Transverse colon (tissue), 4 donors: ENCODE data around the gene RETREG3. TPM values are rescaled to one million over a fixed set of nuclear protein-coding genes. Genes with fewer than 3 reads are reported as not detected.
A peak's percentile ranks its signal among the peaks of the same experiment; 100 is the strongest.
"Not testable (repeated sequence)": the region's sequence is repeated elsewhere in the genome, so short reads cannot be mapped to it uniquely, and the experiment has no call there.

Experiments used
- DNase-seq: peaks from one replicate; pipeline ENCODE4 v3.0.0-alpha.2; 2019
- H3K27ac ChIP-seq, 4 donors: fragments of 200-600 bp; sonication (generic); 2 replicates each; pipeline ENCODE4 v1.5.1; 2016 to 2018; ENCODE audit warnings: inconsistent platforms in 4 of 4
- H3K27me3 ChIP-seq: fragments of 200-600 bp; sonication (generic); 2 replicates; pipeline ENCODE4 v1.5.1; 2017; ENCODE audit warnings: inconsistent platforms
- H3K36me3 ChIP-seq, 4 donors: fragments of 200-600 bp; sonication (generic); 2 replicates each; pipeline ENCODE4 v1.5.1; 2017 to 2019; ENCODE audit warnings: inconsistent platforms in 4 of 4
- H3K4me1 ChIP-seq, 4 donors: fragments of 200-600 bp; sonication (generic); 2 replicates each; pipeline ENCODE4 v1.5.1; 2017 to 2020; ENCODE audit warnings: inconsistent platforms in 4 of 4
- H3K4me3 ChIP-seq, 4 donors: fragments of 200-600 bp; sonication (generic); 1 replicate in 1 of 4; 2 replicates in 3 of 4; pipeline versions ENCODE4 v1.5.1 to v1.6.1; 2017 to 2019; ENCODE audit warnings: inconsistent platforms in 4 of 4
- H3K9me3 ChIP-seq, 2 donors: fragments of 200-600 bp; sonication (generic); 2 replicates each; pipeline ENCODE4 v1.5.1; 2017 to 2019; ENCODE audit warnings: inconsistent platforms in 2 of 2
- CTCF ChIP-seq, 5 experiments: fragments of 200-600 bp in 3 of 5; fragments of 450-650 bp in 2 of 5; sonication (generic) in 3 of 5; IDR thresholded peaks; 1 replicate in 2 of 5; 2 replicates in 3 of 5; pipeline ENCODE4 v1.5.1; 2016 to 2017; ENCODE audit warnings: antibody characterized with exemption in 5 of 5, inconsistent platforms in 3 of 5, mild to moderate bottlenecking in 2 of 5, moderate library complexity in 1 of 5
- EP300 ChIP-seq: sonication (generic); formaldehyde crosslinking; IDR thresholded peaks from one replicate; pipeline ENCODE4 v1.6.1; 2017; ENCODE audit warnings: antibody characterized with exemption, low read depth
- POLR2A ChIP-seq: fragments of 450-650 bp; IDR thresholded peaks from one replicate; pipeline ENCODE4 v1.6.1; 2016; ENCODE audit warnings: antibody characterized with exemption, mild to moderate bottlenecking, moderate library complexity
- POLR2AphosphoS5 ChIP-seq, 3 donors: sonication (generic); formaldehyde crosslinking; IDR thresholded peaks; one replicate each; pipeline ENCODE4 v1.6.1; 2016; ENCODE audit warnings: antibody characterized with exemption in 3 of 3
- WGBS, 2 donors: methylation state at CpG; one replicate each; pipeline ENCODE4 v1.1.5; 2018; ENCODE audit warnings: low coverage in 1 of 2; 5-methylcytosine and 5-hydroxymethylcytosine counted together
- in situ Hi-C, 4 donors: fragments of 200-750 bp; cut with MboI; loops; one replicate each; pipeline versions ENCODE4 v1.15.0 to v1.15.1; 2017; ENCODE audit warnings: low sequenced_read_pairs in 3 of 4, low pct_ligation_motif_present in 1 of 4, low pct_unique_long_range_greater_than_20kb in 1 of 4
- intact Hi-C: fragments of 100-400 bp; cut with DNase I; formaldehyde crosslinking; loops from one replicate; pipeline ENCODE4 v1.15.1; 2023; ENCODE audit warnings: low total_unique reads
- total RNA-seq, 4 donors: library from RNA; depleted of rRNA; stranded (reverse); fragments of >200 nt; gene quantifications; one replicate each; pipeline ENCODE4 v1.1.0, GENCODE V29; 2016

RETREG3 gene
- total RNA-seq, 4 donors from 2014 or later, result 47.2 to 71.8 (median 59.0) TPM

GRCh38 chr17:42623732-42624596, 14.8 kb upstream of the RETREG3 start:
- H3K4me1 ChIP-seq, result peaks cover 0 to under 1% (median 0%) of the 10 kb centered on the region in 4 donors
- H3K27ac ChIP-seq, result no peak overlapping the region
- 75 to 83% methylated on average over 2 to 7 of the region's 7 CpGs for WGBS, 2 donors
- peak; percentile 42 for DNase-seq
- in situ Hi-C loops, result no loop called here
- TF ChIP-seq EP300, result no peak
- TF ChIP-seq CTCF (IDR thresholded peaks at IDR 0.05), result no peak
- no peak for TF ChIP-seq POLR2A
- no peak for TF ChIP-seq POLR2AphosphoS5 (IDR thresholded peaks at IDR 0.05)
- intact Hi-C loops, result no loop called here
- no peak overlapping the region for H3K4me3 ChIP-seq
- H3K9me3 ChIP-seq, result no peaks in the 10 kb centered on the region
- H3K27me3 ChIP-seq, result no peaks in the 10 kb centered on the region
- no peaks in the 10 kb centered on the region for H3K36me3 ChIP-seq

GRCh38 chr17:42623271-42623670, 14.1 kb upstream of the RETREG3 start:
- intact Hi-C loops, result no loop called here
- 83 to 100% methylated on average over 1 to 2 of the region's 2 CpGs for WGBS, 2 donors
- in situ Hi-C loops, result no loop called here
- no peak for TF ChIP-seq CTCF (IDR thresholded peaks at IDR 0.05)
- TF ChIP-seq EP300, result no peak
- TF ChIP-seq POLR2AphosphoS5 (IDR thresholded peaks at IDR 0.05), result no peak
- TF ChIP-seq POLR2A, result no peak
- Histone ChIP-seq H3K4me3 (no peak overlapping the region), H3K27ac (no peak overlapping the region), H3K9me3 (no peaks in the 10 kb centered on the region), H3K36me3 (no peaks in the 10 kb centered on the region), H3K27me3 (no peaks in the 10 kb centered on the region), H3K4me1 (peaks cover 0 to 8% (median 2%) of the 10 kb centered on the region in 4 donors)
- no peak for DNase-seq

- H3K27me3 ChIP-seq, DNase-seq, in situ Hi-C loops, H3K9me3 ChIP-seq, intact Hi-C loops, H3K36me3 ChIP-seq, H3K27ac ChIP-seq, H3K4me3 ChIP-seq: not testable (repeated sequence)
- 88 to 100% methylated on average over 1 to 3 of the region's 3 CpGs for WGBS, 2 donors
- H3K4me1 ChIP-seq, result peaks cover 0 to 12% (median 2%) of the 10 kb centered on the region in 4 donors
Measured at GRCh38 chr17:42621987-42622386, 12.8 kb upstream of the RETREG3 start.

- in situ Hi-C loops (no loop called here), intact Hi-C loops (loop anchor here (5.0 kb wide), 1 partner anchor 1689 kb away; the partner anchor contains the start of gene RUNDC3A)
- Histone ChIP-seq H3K4me3 (no peak overlapping the region), H3K27me3 (no peaks in the 10 kb centered on the region), H3K4me1 (peaks cover 0 to 12% (median 2%) of the 10 kb centered on the region in 4 donors), H3K27ac (peak overlapping the region in 2 of 4 donors; percentile 42 to 59), H3K36me3 (peaks cover 0 to 18% (median 1%) of the 10 kb centered on the region in 4 donors), H3K9me3 (no peaks in the 10 kb centered on the region)
- WGBS, 2 donors, result 28 to 33% methylated on average over 5 to 9 of the region's 9 CpGs
- peak in 3 of 5 experiments; percentile 12 to 35 (median 25) for TF ChIP-seq CTCF (IDR thresholded peaks at IDR 0.05)
- no peak for TF ChIP-seq EP300
- peak in 1 of 3 donors; percentile 65 for TF ChIP-seq POLR2AphosphoS5 (IDR thresholded peaks at IDR 0.05)
- peak; percentile 73 for DNase-seq
Measured at GRCh38 chr17:42618442-42619150, 9.4 kb upstream of the RETREG3 start.
